Measurements from ENCODE around the gene ASXL1. TPM values are rescaled to one million over a fixed set of nuclear protein-coding genes. Genes with fewer than 3 reads are reported as not detected.

Gene ASXL1
- total RNA-seq, 6 donors from 2014 or later = 60.6 to 389 (median 88.5) TPM

GRCh38 chr20:32429343-32429742, 71.2 kb downstream of the ASXL1 start:
- no peaks in the 10 kb centered on the region for H3K27me3 ChIP-seq
- WGBS, 2 donors = 84 to 95% methylated on average over 7 of the region's 7 CpGs
- H3K4me3 ChIP-seq = no peak overlapping the region
- H3K36me3 ChIP-seq = peaks cover 37 to 65% (median 56%) of the 10 kb centered on the region in 4 donors
- H3K27ac ChIP-seq = no peak overlapping the region
- TF ChIP-seq POLR2A (IDR thresholded peaks at IDR 0.05) = no peak
- TF ChIP-seq POLR2AphosphoS5 (IDR thresholded peaks at IDR 0.05) = no peak
- no peak for TF ChIP-seq EP300 (IDR thresholded peaks at IDR 0.05)
- no peak for TF ChIP-seq CTCF (IDR thresholded peaks at IDR 0.05)
- ATAC-seq (ENCODE audit: low FRiP score in 2 of 2) = no peak
- no peaks in the 10 kb centered on the region for H3K9me3 ChIP-seq
- DNase-seq = no peak
- peaks cover 7 to 16% (median 14%) of the 10 kb centered on the region in 4 donors for H3K4me1 ChIP-seq

DNA sequence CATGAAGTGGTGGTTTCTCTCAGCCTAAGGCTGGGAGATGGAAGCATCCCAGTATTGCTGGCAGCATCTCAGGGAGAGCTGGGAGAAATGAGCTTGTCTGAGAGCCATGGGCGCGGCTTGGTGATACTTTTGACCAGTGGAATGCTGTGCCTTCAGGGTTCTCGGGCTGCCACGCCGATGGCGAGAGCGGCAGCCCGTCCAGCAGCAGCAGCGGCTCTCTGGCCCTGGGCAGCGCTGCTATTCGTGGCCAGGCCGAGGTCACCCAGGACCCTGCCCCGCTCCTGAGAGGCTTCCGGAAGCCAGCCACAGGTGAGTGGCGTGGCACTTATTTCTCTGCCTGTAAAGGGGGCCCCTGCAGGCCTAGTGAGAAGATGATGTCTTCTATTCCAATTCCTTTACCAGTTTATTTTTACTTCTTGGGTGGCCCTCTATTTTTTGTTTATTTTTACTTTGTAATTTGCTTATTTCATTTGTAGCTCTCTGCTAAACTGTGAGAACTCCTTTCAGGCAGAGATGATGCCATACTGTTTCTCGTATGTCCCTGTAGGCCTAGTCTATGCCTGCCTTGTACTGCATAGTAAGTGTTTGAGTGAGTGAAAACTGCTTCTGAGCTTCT, 71.7 kb downstream of the ASXL1 start:
- WGBS, 2 donors = 96 to 97% methylated on average over 13 to 16 of the region's 16 CpGs
- H3K36me3 ChIP-seq = peaks cover 41 to 70% (median 61%) of the 10 kb centered on the region in 4 donors
- ATAC-seq (ENCODE audit: low FRiP score in 2 of 2) (no peak), DNase-seq (peak in 1 of 2 donors; percentile 50)
- no peaks in the 10 kb centered on the region for H3K9me3 ChIP-seq
- H3K4me3 ChIP-seq = no peak overlapping the region
- H3K27me3 ChIP-seq = no peaks in the 10 kb centered on the region
- H3K27ac ChIP-seq = no peak overlapping the region
- H3K4me1 ChIP-seq = peaks cover 7 to 17% (median 14%) of the 10 kb centered on the region in 4 donors
- TF ChIP-seq CTCF (IDR thresholded peaks at IDR 0.05) (no peak), POLR2AphosphoS5 (IDR thresholded peaks at IDR 0.05) (no peak), EP300 (IDR thresholded peaks at IDR 0.05) (no peak), POLR2A (IDR thresholded peaks at IDR 0.05) (no peak)

GRCh38 chr20:32431457-32431856, 73.3 kb downstream of the ASXL1 start:
- WGBS, 2 donors = 93 to 97% methylated on average over 12 of the region's 12 CpGs
- Histone ChIP-seq H3K4me1 (peaks cover 7 to 17% (median 14%) of the 10 kb centered on the region in 4 donors), H3K27me3 (no peaks in the 10 kb centered on the region), H3K27ac (peak overlapping the region in 1 of 4 donors; percentile 59), H3K9me3 (no peaks in the 10 kb centered on the region), H3K4me3 (no peak overlapping the region), H3K36me3 (peaks cover 54 to 86% (median 77%) of the 10 kb centered on the region in 4 donors)
- ATAC-seq (ENCODE audit: low FRiP score in 2 of 2) (no peak), DNase-seq (no peak)
- TF ChIP-seq CTCF (IDR thresholded peaks at IDR 0.05) (no peak), EP300 (IDR thresholded peaks at IDR 0.05) (no peak), POLR2AphosphoS5 (IDR thresholded peaks at IDR 0.05) (no peak), POLR2A (IDR thresholded peaks at IDR 0.05) (no peak)

GRCh38 chr20:32432277-32432676, 74.1 kb downstream of the ASXL1 start:
- WGBS, 2 donors = 53 to 64% methylated on average over 2 of the region's 2 CpGs
- TF ChIP-seq CTCF (IDR thresholded peaks at IDR 0.05) = no peak
- no peak for TF ChIP-seq EP300 (IDR thresholded peaks at IDR 0.05)
- no peak for TF ChIP-seq POLR2A (IDR thresholded peaks at IDR 0.05)
- no peak for TF ChIP-seq POLR2AphosphoS5 (IDR thresholded peaks at IDR 0.05)
- no peak for DNase-seq
- Histone ChIP-seq H3K4me1 (peaks cover 7 to 17% (median 14%) of the 10 kb centered on the region in 4 donors), H3K4me3 (no peak overlapping the region), H3K36me3 (peaks cover 54 to 94% (median 84%) of the 10 kb centered on the region in 4 donors), H3K9me3 (no peaks in the 10 kb centered on the region), H3K27me3 (no peaks in the 10 kb centered on the region), H3K27ac (peak overlapping the region in 2 of 4 donors; percentile 44 to 59)
- no peak for ATAC-seq (ENCODE audit: low FRiP score in 2 of 2)
